Activated CD8-positive, alpha-beta T cell treated with anti-CD3 and anti-CD28 coated beads for 36 hours (primary cell): ENCODE data around the gene TUBA1B. TPM values are rescaled to one million over a fixed set of nuclear protein-coding genes. Genes with fewer than 3 reads are reported as not detected.
"Not testable (repeated sequence)": the region's sequence is repeated elsewhere in the genome, so short reads cannot be mapped to it uniquely, and the experiment has no call there.

Source experiments
- ATAC-seq: fragments of 200-7000 bp; cut with Tn5 transposase; one replicate; pipeline ENCODE4 v1.10.0; 2021; ENCODE audit warnings: mild to moderate bottlenecking, moderate library complexity
- CTCF ChIA-PET: fragments of 350-600 bp; sonication (Branson Sonifier 250); formaldehyde crosslinking; loops from one replicate; lab custom pipeline; 2021; ENCODE audit warnings: antibody characterized with exemption; lab: Charles Lee
- POLR2A ChIA-PET: fragments of 350-600 bp; sonication (Branson Sonifier 250); formaldehyde crosslinking; loops from one replicate; lab custom pipeline; 2021; ENCODE audit warnings: antibody characterized with exemption; lab: Charles Lee
- DNase-seq: peaks from one replicate; pipeline ENCODE4 v3.0.0-alpha.2; 2020
- H3K27ac Mint-ChIP-seq: one replicate; pipeline ENCODE4 v1.8.0; 2021; ENCODE audit warnings: mild to moderate bottlenecking, mixed read lengths
- H3K27me3 Mint-ChIP-seq: one replicate; pipeline ENCODE4 v1.8.0; 2021; ENCODE audit warnings: mixed read lengths
- H3K36me3 Mint-ChIP-seq: one replicate; pipeline ENCODE4 v1.8.0; 2021; ENCODE audit warnings: low read depth, mixed read lengths
- H3K4me1 Mint-ChIP-seq: one replicate; pipeline ENCODE4 v1.8.0; 2021; ENCODE audit warnings: low read depth, mixed read lengths
- H3K4me3 Mint-ChIP-seq: one replicate; pipeline ENCODE4 v1.8.0; 2021; ENCODE audit warnings: mild to moderate bottlenecking, moderate library complexity, mixed read lengths
- H3K9me3 Mint-ChIP-seq: one replicate; pipeline ENCODE4 v1.8.0; 2021; ENCODE audit warnings: mixed read lengths
- intact Hi-C: fragments of 100-400 bp; cut with micrococcal nuclease; formaldehyde crosslinking; loops from one replicate; pipeline ENCODE4 v1.10.0; 2022
- total RNA-seq, 2 experiments: library from RNA; stranded (reverse); gene quantifications; one replicate each; pipeline ENCODE4 v1.2.3, GENCODE V29; 2021
- TF ChIP-seq, protein P1 (sequence below): fragments of 200-600 bp; IDR thresholded peaks from one replicate; pipeline ENCODE4 v1.8.0; 2022; ENCODE audit warnings: antibody characterized with exemption, mild to moderate bottlenecking

TUBA1B gene
- total RNA-seq, 2 experiments from 2014 or later = 2,169 to 2,181 TPM

DNA sequence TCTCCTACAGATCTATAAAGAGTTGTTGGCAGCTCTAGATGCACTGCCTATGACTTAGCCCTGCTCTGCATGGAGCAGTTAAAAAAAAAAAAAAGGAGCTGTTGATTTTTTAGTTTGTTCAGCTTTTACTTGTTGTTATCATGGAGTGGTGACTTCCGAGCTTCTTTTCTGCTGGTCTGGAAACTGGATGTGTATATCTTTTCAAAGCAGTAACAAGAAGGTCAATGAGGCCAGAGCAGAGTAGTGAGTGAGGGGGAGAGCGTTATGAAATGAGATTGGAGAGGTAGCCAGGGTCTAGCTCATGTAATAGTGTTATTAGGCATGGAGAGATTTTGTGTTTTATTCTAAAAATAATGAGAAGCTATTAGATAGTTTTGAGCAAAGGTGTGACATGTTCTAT, 13.2 kb upstream of the TUBA1B start:
- Mint-ChIP-seq H3K4me3 (no peak overlapping the region), H3K9me3 (no peaks in the 10 kb centered on the region), H3K4me1 (peaks cover 3% of the 10 kb centered on the region), H3K36me3 (peaks cover 5% of the 10 kb centered on the region), H3K27ac (no peak overlapping the region), H3K27me3 (no peaks in the 10 kb centered on the region)
- intact Hi-C loops = no loop called here
- TF ChIP-seq, protein P1, sequence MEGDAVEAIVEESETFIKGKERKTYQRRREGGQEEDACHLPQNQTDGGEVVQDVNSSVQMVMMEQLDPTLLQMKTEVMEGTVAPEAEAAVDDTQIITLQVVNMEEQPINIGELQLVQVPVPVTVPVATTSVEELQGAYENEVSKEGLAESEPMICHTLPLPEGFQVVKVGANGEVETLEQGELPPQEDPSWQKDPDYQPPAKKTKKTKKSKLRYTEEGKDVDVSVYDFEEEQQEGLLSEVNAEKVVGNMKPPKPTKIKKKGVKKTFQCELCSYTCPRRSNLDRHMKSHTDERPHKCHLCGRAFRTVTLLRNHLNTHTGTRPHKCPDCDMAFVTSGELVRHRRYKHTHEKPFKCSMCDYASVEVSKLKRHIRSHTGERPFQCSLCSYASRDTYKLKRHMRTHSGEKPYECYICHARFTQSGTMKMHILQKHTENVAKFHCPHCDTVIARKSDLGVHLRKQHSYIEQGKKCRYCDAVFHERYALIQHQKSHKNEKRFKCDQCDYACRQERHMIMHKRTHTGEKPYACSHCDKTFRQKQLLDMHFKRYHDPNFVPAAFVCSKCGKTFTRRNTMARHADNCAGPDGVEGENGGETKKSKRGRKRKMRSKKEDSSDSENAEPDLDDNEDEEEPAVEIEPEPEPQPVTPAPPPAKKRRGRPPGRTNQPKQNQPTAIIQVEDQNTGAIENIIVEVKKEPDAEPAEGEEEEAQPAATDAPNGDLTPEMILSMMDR = no peak
- DNase-seq (no peak), ATAC-seq (no peak)
- ChIA-PET CTCF (interaction anchor here (2.2 kb wide), 1 partner anchor 56 kb away, joined by 11 read pairs; no protein-coding TSS in a partner anchor), POLR2A (interaction anchor here (0.6 to 1.1 kb wide), 2 partner anchors 12 to 13 kb away, joined by 4 to 5 read pairs; partner anchors contain the start of gene TUBA1B)

DNA sequence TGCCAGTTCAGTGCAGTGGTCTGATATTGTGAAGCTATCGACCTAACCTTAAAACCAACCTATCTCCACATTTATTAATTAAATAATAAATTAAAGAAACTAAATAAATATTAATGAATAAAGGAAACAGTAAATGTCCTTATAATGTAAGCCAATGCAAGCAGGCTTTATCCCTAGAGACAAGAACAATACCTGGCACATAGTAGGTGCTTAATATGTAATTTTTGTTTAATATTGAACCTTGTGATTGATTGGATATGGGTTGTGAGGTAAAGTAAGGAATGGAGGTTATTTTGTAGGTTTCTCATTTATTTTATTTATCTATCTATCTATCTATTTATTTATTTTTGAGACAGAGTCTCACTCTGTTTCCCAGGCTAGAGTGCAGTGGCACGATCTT, 7.8 kb upstream of the TUBA1B start:
- Mint-ChIP-seq H3K27me3 (no peaks in the 10 kb centered on the region), H3K4me1 (peaks cover 4% of the 10 kb centered on the region), H3K36me3 (peaks cover 5% of the 10 kb centered on the region), H3K27ac (no peak overlapping the region), H3K4me3 (no peak overlapping the region), H3K9me3 (no peaks in the 10 kb centered on the region)
- TF ChIP-seq, protein P1 = no peak
- intact Hi-C loops = no loop called here
- ChIA-PET POLR2A (interaction anchor here (1.8 kb wide), 1 partner anchor 9 kb away, joined by 15 read pairs; the partner anchor contains the start of gene TUBA1B), CTCF (interaction anchor here (1.8 kb wide), 1 partner anchor 51 kb away, joined by 6 read pairs; no protein-coding TSS in a partner anchor)
- DNase-seq (no peak), ATAC-seq (no peak)

DNA sequence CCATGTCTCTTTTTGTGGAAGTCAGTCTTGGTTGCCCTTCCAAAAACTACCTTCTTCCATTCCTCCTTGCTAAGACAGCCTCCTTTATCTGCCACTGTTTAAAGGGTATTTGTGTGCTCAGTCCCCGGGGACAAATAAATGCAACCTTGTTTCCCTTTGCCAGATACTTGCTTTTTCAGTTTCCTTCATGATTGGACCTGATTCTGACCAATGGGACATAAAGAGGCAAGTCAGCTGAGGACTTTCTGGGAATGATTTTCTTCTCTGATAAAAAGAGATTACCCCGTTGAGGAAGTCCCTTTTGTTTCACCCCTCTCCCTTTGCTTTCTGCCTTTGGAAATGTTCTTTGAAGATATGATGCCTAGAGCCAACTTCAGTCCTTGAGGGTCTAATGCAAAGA, 7.4 kb upstream of the TUBA1B start:
- H3K9me3 Mint-ChIP-seq = no peaks in the 10 kb centered on the region
- H3K4me3 Mint-ChIP-seq = no peak overlapping the region
- DNase-seq = no peak
- H3K36me3 Mint-ChIP-seq = peaks cover 7% of the 10 kb centered on the region
- ATAC-seq = no peak
- intact Hi-C loops = no loop called here
- TF ChIP-seq, protein P1 = no peak
- H3K27me3 Mint-ChIP-seq = no peaks in the 10 kb centered on the region
- ChIA-PET CTCF (interaction anchor here (1.8 kb wide), 1 partner anchor 50 kb away, joined by 6 read pairs; no protein-coding TSS in a partner anchor), POLR2A (no interaction called here)
- peaks cover 4% of the 10 kb centered on the region for H3K4me1 Mint-ChIP-seq
- H3K27ac Mint-ChIP-seq = no peak overlapping the region

DNA sequence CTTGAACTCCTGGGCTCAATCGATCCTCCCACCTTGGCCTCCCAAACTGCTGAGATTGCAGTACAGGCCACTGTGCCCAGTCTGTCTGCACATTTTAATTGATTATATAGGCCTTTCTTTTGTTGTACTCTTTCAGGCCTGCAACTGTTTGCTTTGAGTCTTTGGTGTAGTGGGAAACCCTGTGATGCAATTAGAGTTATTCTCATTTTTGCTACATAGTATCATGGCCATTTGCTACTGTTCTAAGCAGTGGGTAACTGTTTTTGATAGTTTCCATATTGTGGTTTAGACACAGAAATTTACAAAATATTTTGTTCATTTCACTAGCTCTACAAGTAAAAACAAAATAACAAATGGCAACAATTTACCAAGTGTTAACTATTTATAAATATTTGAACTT, 6.3 kb upstream of the TUBA1B start:
- Mint-ChIP-seq H3K27me3 (no peaks in the 10 kb centered on the region), H3K27ac (no peak overlapping the region), H3K36me3 (peaks cover 7% of the 10 kb centered on the region), H3K4me3 (no peak overlapping the region), H3K4me1 (peaks cover 13% of the 10 kb centered on the region), H3K9me3 (no peaks in the 10 kb centered on the region)
- ChIA-PET CTCF (interaction anchor here (1.8 kb wide), 1 partner anchor 49 kb away, joined by 6 read pairs; no protein-coding TSS in a partner anchor), POLR2A (no interaction called here)
- DNase-seq (no peak), ATAC-seq (no peak)
- intact Hi-C loops = no loop called here
- TF ChIP-seq, protein P1 = no peak

DNA sequence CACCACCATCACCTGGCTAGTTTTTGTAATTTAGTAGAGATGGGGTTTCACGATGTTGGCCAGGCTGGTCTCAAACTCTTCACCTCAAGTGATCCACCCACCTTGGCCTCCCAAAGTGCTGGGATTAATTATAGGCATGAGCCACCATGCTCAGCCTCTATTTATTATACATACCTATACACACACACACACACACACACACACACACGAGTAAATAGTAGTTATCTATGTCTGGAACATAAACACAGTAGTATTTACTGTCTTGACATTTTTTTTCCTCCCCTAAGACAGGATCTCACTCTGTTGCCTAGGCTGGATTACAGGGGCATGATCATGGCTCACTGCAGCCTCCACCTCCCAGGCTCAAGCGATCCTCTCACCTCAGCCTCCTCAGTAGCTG, 5.8 kb upstream of the TUBA1B start:
- H3K4me1 Mint-ChIP-seq = peaks cover 14% of the 10 kb centered on the region
- H3K27ac Mint-ChIP-seq, H3K27me3 Mint-ChIP-seq, H3K4me3 Mint-ChIP-seq, H3K36me3 Mint-ChIP-seq, ATAC-seq, DNase-seq, POLR2A ChIA-PET, H3K9me3 Mint-ChIP-seq, intact Hi-C loops: not testable (repeated sequence)
- CTCF ChIA-PET = interaction anchor here (1.8 kb wide), 1 partner anchor 49 kb away, joined by 6 read pairs; no protein-coding TSS in a partner anchor
